WTC11 (cell line): ENCODE results near the gene TAF13.

Experiments used
- FOXK1 ChIP-seq: sonication (generic); formaldehyde crosslinking; IDR thresholded peaks from 2 replicates; pipeline ENCODE4 v1.8.0; 2022; ENCODE audit warnings: mild to moderate bottlenecking, moderate library complexity, missing genetic modification reagents
- NR1H2 ChIP-seq: sonication (generic); formaldehyde crosslinking; IDR thresholded peaks from 2 replicates; pipeline ENCODE4 v1.9.0; 2021; ENCODE audit warnings: mild to moderate bottlenecking, moderate library complexity, missing genetic modification reagents
- SMAD3 ChIP-seq: sonication (generic); formaldehyde crosslinking; IDR thresholded peaks from 2 replicates; pipeline ENCODE4 v1.8.0; 2022; ENCODE audit warnings: missing genetic modification reagents, mild to moderate bottlenecking, borderline replicate concordance
- SOX15 ChIP-seq: fragments of 250-450 bp; sonication (Bioruptor Pico); IDR thresholded peaks from 2 replicates; pipeline ENCODE4 v1.9.0; 2021; ENCODE audit warnings: mild to moderate bottlenecking
- SP1 ChIP-seq: sonication (generic); formaldehyde crosslinking; conservative IDR thresholded peaks from 2 replicates; pipeline ENCODE4 v1.8.1; 2022; ENCODE audit warnings: missing genetic modification reagents
- TF ChIP-seq, protein P1 (sequence below): sonication (generic); formaldehyde crosslinking; IDR thresholded peaks from 2 replicates; pipeline ENCODE4 v1.8.1; 2022; ENCODE audit warnings: low read depth, mild to moderate bottlenecking, moderate library complexity, missing genetic modification reagents, borderline replicate concordance
- TF ChIP-seq, protein P2 (sequence below): fragments of 200-600 bp; IDR thresholded peaks from 2 replicates; pipeline ENCODE4 v1.8.0; 2022; ENCODE audit warnings: antibody characterized with exemption
- TF ChIP-seq, protein P3 (sequence below): sonication (generic); formaldehyde crosslinking; IDR thresholded peaks from 2 replicates; pipeline ENCODE4 v1.8.0; 2022; ENCODE audit warnings: mild to moderate bottlenecking, missing genetic modification reagents
- TF ChIP-seq, protein P4 (sequence below): sonication (generic); formaldehyde crosslinking; IDR thresholded peaks from 2 replicates; pipeline ENCODE4 v1.8.1; 2023; ENCODE audit warnings: mild to moderate bottlenecking, missing genetic modification reagents, borderline replicate concordance
- TF ChIP-seq, protein P5 (sequence below): sonication (generic); formaldehyde crosslinking; IDR thresholded peaks from 2 replicates; pipeline ENCODE4 v1.8.1; 2022; ENCODE audit warnings: low read depth, missing genetic modification reagents, borderline replicate concordance
- TF ChIP-seq, protein P6 (sequence below): sonication (generic); formaldehyde crosslinking; IDR thresholded peaks from 2 replicates; pipeline ENCODE4 v1.8.1; 2022; ENCODE audit warnings: missing genetic modification reagents, borderline replicate concordance
- TF ChIP-seq, protein P7 (sequence below): sonication (generic); formaldehyde crosslinking; IDR thresholded peaks from 2 replicates; pipeline ENCODE4 v1.8.1; 2022; ENCODE audit warnings: mild to moderate bottlenecking, missing genetic modification reagents, moderate library complexity, borderline replicate concordance

DNA sequence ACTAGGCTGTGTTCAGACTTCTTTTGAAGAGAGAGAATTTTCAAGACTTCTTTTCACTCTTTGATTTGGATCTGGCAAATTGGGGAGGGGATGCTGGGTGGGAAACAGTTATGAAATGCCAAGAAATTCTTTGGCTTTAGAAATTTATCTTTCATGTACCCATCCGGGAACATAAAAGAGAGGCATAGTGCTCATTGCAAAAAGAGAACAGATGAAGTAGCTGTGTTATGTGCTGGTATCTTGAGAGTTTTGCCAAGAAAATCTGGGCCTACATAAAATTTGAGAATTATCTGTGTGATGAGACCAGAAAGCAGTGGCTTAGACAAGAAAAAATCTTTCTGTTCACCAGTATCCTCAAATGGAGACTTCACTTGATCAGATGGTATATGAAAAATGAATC lies 19.1 kb upstream of the TAF13 start:
- TF ChIP-seq, protein P1, sequence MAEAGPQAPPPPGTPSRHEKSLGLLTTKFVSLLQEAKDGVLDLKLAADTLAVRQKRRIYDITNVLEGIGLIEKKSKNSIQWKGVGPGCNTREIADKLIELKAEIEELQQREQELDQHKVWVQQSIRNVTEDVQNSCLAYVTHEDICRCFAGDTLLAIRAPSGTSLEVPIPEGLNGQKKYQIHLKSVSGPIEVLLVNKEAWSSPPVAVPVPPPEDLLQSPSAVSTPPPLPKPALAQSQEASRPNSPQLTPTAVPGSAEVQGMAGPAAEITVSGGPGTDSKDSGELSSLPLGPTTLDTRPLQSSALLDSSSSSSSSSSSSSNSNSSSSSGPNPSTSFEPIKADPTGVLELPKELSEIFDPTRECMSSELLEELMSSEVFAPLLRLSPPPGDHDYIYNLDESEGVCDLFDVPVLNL, result no peak
- TF ChIP-seq SMAD3 (CRISPR knock-in tag) (no peak), SOX15 (no peak), NR1H2 (CRISPR knock-in tag) (no peak), FOXK1 (CRISPR knock-in tag) (no peak), SP1 (CRISPR knock-in tag) (no peak)
- TF ChIP-seq, protein P2, sequence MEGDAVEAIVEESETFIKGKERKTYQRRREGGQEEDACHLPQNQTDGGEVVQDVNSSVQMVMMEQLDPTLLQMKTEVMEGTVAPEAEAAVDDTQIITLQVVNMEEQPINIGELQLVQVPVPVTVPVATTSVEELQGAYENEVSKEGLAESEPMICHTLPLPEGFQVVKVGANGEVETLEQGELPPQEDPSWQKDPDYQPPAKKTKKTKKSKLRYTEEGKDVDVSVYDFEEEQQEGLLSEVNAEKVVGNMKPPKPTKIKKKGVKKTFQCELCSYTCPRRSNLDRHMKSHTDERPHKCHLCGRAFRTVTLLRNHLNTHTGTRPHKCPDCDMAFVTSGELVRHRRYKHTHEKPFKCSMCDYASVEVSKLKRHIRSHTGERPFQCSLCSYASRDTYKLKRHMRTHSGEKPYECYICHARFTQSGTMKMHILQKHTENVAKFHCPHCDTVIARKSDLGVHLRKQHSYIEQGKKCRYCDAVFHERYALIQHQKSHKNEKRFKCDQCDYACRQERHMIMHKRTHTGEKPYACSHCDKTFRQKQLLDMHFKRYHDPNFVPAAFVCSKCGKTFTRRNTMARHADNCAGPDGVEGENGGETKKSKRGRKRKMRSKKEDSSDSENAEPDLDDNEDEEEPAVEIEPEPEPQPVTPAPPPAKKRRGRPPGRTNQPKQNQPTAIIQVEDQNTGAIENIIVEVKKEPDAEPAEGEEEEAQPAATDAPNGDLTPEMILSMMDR, result no peak
- TF ChIP-seq, protein P3, sequence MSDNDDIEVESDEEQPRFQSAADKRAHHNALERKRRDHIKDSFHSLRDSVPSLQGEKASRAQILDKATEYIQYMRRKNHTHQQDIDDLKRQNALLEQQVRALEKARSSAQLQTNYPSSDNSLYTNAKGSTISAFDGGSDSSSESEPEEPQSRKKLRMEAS (CRISPR knock-in tag), result no peak
- TF ChIP-seq, protein P4, sequence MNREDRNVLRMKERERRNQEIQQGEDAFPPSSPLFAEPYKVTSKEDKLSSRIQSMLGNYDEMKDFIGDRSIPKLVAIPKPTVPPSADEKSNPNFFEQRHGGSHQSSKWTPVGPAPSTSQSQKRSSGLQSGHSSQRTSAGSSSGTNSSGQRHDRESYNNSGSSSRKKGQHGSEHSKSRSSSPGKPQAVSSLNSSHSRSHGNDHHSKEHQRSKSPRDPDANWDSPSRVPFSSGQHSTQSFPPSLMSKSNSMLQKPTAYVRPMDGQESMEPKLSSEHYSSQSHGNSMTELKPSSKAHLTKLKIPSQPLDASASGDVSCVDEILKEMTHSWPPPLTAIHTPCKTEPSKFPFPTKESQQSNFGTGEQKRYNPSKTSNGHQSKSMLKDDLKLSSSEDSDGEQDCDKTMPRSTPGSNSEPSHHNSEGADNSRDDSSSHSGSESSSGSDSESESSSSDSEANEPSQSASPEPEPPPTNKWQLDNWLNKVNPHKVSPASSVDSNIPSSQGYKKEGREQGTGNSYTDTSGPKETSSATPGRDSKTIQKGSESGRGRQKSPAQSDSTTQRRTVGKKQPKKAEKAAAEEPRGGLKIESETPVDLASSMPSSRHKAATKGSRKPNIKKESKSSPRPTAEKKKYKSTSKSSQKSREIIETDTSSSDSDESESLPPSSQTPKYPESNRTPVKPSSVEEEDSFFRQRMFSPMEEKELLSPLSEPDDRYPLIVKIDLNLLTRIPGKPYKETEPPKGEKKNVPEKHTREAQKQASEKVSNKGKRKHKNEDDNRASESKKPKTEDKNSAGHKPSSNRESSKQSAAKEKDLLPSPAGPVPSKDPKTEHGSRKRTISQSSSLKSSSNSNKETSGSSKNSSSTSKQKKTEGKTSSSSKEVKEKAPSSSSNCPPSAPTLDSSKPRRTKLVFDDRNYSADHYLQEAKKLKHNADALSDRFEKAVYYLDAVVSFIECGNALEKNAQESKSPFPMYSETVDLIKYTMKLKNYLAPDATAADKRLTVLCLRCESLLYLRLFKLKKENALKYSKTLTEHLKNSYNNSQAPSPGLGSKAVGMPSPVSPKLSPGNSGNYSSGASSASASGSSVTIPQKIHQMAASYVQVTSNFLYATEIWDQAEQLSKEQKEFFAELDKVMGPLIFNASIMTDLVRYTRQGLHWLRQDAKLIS (CRISPR knock-in tag), result no peak
- TF ChIP-seq, protein P5, sequence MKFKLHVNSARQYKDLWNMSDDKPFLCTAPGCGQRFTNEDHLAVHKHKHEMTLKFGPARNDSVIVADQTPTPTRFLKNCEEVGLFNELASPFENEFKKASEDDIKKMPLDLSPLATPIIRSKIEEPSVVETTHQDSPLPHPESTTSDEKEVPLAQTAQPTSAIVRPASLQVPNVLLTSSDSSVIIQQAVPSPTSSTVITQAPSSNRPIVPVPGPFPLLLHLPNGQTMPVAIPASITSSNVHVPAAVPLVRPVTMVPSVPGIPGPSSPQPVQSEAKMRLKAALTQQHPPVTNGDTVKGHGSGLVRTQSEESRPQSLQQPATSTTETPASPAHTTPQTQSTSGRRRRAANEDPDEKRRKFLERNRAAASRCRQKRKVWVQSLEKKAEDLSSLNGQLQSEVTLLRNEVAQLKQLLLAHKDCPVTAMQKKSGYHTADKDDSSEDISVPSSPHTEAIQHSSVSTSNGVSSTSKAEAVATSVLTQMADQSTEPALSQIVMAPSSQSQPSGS (CRISPR knock-in tag), result no peak
- TF ChIP-seq, protein P6, sequence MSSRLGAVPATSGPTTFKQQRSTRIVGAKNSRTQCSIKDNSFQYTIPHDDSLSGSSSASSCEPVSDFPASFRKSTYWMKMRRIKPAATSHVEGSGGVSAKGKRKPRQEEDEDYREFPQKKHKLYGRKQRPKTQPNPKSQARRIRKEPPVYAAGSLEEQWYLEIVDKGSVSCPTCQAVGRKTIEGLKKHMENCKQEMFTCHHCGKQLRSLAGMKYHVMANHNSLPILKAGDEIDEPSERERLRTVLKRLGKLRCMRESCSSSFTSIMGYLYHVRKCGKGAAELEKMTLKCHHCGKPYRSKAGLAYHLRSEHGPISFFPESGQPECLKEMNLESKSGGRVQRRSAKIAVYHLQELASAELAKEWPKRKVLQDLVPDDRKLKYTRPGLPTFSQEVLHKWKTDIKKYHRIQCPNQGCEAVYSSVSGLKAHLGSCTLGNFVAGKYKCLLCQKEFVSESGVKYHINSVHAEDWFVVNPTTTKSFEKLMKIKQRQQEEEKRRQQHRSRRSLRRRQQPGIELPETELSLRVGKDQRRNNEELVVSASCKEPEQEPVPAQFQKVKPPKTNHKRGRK, result no peak
- TF ChIP-seq, protein P7, sequence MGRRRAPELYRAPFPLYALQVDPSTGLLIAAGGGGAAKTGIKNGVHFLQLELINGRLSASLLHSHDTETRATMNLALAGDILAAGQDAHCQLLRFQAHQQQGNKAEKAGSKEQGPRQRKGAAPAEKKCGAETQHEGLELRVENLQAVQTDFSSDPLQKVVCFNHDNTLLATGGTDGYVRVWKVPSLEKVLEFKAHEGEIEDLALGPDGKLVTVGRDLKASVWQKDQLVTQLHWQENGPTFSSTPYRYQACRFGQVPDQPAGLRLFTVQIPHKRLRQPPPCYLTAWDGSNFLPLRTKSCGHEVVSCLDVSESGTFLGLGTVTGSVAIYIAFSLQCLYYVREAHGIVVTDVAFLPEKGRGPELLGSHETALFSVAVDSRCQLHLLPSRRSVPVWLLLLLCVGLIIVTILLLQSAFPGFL, result no peak
